ENCODE results near the gene NPRL2. TPM values are rescaled to one million over a fixed set of nuclear protein-coding genes. Genes with fewer than 3 reads are reported as not detected.

Gene NPRL2
- polyA plus RNA-seq, 1 donor: 17.6 TPM

DNA sequence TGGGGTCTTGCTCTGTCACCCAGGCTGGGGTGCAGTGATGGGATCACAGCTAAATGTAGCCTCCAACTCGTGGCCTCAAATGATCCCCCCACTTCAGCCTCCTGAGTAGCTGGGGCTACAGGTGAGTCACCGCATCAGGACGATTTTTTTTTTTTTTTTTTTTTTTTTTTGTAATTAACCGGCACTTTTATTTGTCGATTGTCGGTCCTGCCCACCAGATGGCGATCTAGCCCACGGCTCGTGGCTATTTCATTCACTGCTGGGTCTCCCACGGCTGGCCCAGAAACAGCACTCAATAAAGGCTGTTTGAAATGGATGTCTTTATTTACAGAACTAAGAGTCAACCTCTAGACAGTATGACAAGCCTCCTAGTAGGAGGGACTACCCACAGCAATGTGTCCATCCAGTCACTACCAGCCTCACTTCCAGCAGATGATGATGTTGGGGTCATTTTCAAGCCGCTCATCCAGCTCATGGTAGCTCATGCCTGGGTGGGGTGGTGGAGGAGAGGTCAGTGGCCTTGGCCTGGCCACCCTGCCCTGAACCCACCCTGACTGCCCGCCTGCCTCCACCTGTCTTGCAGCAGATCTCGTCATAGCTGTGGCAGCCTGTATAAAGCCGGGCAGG, 3.3 kb downstream of the NPRL2 start:
- peak; percentile 73 for DNase-seq

DNA sequence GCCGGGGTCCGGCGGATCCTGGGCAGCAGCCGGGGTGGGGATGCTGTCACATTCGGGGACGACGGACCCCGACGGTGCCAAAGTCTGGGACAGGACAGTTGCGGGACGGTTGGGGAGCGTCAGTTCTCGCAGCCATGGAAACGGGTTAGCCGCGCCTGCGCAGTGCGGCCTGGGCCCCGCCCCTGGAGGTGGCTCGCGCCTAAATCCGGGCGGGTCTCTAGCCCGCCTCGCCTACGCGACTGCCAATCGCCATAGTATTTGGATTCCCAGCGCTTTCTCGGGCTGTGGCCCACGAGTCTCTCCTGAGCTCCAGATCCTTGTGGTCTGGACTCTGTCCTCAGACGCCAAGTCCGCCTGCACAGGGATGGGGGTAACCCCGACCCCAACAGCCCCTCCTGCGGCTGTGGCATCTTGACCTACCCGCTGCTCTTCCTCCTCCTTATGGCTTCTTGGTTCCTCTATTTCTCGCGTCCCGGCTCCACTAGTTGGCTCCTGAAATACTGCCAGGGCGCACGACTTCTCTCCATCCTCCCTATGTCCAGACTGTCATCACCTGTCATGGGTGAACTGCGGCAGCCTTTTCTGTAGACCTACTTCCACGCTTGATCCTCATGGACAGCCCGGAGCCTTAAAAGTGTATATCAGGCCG, 4.9 kb downstream of the NPRL2 start, which contains the start of gene ZMYND10:
Gene ZMYND10 (minus strand): TSS at position 147 of the 649 bp plus-strand sequence. CDS start 153 bp downstream, outside the sequence.
- DNase-seq: no peak

- DNase-seq: no peak
Measured at GRCh38 chr3:50345008-50345407, 5.6 kb downstream of the NPRL2 start.

DNA sequence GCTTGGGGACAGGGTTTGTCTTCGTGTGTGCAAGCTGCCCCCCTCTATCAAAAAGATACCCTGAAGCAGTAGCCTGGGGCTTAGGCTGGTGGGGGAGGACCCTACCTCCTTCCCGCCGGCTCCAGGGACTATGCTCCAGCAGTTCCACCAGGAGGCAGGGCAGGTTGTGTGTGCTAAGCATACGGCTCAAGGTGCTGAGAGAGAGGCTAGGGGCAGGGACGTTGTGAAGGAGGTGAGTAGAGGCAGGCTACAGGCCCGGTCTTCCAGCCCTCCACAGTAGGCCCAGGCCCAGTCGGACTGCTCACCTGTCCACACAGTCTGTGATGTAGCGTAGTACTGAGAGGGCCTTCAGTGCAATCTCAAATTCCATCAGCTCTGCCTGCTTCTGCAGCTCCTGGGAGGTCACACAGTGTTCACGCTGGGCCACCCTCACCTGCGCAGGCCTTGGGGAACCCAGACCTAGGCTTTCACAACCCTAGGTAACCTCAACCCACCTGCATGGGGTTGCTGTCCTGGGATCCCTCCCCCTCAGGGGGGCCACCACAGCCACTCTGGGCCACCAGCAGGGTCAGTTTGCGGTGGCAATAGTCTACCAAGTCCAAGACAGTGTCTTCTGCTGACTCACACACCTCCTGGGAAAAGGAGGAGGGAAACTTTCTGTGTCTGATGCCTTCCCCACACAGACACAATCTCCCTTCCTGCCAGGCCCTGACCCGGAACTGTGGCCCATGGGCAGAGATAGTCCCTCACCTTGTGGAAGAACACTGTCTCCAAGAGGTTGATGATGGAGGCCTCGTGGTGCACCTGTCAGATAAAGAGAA, 7.6 kb downstream of the NPRL2 start:
- no peak for DNase-seq

- DNase-seq: no peak
Measured at GRCh38 chr3:50341996-50342650, 8.5 kb downstream of the NPRL2 start.

GRCh38 chr3:50341537-50341936, 9.0 kb downstream of the NPRL2 start:
- DNase-seq: no peak

GRCh38 chr3:50340448-50341329, 9.9 kb downstream of the NPRL2 start, which contains the start of gene RASSF1:
TSS of gene RASSF1 (minus strand) at chr3:50340836. CDS start at chr3:50340805, 31 bp downstream.
- DNase-seq: peak; percentile 91

DNA sequence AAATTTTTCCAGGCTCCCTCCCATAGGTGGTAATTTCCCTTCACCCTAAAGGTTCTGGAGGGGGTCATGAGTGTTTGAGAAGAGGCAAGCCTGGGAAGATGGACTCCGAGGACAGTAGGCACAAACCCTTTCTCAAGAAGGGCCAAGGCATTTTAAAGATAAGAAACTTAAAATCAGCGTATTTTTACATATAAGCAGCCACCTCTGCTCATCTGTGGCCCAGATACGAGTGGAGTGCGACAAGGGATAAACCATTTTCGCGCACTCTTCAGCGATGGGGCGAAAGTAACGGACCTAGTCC, 10.5 kb downstream of the NPRL2 start:
- no peak for DNase-seq

DNA sequence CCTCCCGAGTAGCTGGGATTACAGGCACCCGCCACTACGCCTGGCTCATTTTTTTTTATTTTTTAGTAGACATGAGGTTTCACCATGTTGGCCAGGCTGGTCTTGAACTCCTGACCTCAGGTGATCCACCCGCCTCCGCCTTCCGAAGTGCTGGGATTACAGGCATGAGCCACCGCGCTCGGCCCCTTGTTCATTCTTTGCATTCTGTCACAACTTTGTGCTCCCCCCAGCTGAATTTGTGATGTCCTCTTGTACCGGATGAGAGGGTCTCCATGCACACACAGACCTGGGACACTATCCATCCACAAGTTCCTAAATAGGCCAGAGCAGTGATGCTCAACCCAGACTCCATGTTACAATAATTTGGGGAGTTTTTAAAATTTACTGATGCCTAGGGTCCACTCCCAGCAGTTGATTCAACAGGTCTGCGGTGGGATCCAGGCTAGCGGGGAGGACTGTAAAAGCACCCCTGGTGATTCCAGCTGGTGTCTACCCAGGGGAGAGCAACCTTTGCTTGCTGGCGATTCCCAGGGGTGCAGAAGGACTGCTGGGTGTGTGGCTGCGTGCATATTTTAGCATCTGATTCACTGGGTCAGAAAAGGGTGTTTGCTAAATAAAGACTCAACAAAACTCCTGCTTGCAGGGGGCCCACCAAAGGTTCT, 11.0 kb downstream of the NPRL2 start:
- no peak for DNase-seq

DNA sequence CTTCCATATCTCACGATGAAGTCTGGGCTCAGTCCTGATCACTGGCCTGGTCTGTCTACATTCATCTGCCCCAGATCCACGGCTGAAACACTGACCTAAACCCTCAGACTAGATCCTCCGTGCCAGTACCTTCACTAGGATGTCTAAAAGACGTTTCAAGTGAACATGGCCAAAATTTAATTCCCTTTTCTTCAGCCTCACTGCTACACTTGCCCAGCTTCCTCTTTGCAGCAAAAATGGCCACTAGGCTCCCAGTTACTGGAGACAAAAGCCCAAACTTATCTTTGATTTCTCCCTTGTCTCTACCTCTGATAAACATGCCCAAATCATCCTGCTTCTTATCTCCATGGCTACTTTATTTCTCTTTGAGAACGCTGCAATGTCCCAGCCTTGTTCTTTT, 11.6 kb downstream of the NPRL2 start:
- no peak for DNase-seq

DNA sequence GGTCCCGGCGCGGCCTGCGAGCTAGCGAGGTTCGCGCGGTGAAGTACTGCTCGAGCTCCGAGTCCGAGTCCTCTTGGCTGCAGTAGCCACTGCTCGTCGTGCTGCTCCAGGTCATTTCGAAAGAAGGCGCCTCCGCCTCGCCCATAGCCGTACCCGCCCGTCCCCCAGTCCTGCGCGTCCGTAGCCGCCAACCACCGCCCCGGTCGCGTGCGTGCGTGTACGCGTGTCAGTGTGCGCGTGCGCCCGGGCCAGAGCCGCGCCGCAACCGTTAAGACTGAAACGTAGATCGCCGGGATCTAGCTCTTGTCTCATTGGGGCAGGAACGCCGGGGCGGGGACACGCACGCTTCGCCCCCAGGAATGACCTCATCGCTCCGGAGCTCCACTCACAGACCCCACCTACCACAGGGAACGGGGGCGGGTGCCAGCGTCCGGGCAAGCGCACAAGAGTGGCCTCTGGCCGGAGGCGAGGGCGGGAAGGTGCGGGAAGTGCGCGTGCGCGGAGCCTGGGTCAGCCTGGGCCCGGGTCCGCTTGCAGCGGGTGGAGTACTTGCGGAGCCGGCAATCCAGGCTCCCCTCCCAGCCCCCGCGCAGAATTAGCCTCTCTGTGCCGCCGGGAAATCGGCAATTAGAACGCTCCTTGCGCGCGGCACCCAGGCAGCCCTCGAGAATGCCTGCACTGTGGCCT, 13.3 kb downstream of the NPRL2 start:
- peak; percentile 99 for DNase-seq

DNA sequence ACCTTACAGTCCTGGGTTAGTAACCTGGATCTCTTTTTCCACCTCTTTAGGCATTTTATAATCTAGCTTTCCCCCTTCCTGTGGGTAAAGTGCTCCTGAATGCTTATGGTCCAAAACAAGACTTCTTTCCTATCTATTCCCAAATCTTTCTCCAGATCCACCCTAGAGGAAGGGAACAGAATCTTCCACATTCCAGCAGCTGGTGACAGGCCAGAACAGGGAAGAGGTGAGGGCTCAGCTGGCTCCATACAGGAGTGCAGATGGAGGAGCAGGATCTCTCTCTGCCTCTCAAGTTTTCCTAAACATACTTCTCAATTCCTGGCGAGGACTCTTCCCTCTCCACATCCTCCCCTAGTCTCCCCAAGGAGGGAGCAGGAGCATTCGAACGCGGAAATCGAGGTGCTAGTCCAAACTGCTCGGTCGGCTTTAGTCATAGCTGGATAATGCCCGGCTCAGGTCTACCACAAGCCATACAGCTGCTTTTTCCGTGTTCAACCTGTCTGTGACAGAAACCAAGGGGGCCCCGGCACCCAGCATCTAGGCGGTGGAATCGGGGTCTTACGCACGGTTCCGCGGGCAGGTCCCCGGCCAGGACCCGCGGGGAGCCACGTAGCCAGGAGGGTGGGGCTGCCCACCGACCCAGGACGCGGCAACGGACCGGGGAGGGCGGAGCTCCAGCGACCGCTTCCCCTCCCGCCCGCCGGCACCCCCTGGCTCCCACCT, 14.0 kb downstream of the NPRL2 start:
- DNase-seq: no peak

DNA sequence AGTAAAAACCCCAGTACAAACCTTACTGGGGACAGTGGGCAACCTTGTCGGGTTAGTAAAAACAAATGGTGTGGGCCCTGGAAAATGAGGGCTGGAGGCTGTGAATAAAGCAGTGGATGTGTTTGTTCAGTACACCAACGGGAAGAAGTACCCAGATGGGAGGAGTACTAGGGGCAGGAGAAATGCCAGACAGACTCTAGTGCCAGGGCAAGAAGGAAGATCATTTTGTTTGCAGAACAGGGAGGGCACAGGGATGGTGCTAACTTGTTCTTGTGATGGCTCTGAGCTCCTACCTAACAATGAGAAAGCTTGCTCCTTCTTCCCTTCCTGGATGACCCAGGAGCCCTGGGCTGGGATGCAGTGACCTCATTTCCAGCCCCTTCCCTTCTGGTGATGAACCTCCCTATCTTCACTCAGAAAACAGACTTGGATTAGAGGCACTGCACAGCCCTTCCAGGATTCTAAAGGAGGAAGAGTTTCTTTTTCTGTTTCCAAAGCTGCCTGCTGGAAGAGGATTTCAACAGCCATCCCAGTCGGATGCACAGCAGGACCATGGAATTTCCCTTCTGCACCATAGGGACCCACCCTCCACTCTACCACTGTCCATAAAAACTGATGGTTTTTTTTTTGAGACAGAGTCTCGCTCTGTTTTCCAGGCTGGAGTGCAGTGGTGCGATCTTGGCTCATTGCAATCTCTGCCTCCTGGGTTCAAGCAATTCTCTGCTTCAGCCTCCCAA, 16.1 kb downstream of the NPRL2 start:
- DNase-seq: no peak

DNA sequence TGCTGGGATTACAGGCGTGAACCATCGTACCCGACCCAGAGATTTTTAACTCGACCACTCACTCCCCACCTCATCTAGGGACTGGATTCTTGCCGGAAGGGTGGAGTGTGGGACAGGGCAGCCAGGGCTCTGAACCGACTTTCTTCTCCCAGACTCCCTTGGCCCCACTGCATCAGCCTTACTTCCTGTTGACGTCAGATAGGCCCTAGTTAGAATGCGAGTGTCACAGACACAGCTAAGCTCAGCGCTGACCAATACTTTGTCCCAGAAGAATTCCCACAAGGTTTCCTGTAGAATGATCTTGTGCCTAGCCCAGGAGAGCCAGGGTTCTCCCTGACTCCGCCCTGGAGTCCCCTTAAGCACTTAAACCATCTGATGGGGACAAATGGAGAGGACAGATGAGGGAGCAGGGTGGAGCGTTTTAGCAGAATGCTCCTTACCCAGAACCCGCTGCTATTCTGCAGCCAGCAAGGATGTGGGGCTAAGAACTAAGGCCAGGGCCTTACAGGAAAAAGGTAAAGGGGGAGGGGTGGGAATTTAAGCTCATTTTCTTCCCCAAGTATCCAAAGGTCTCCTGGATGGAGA, 16.7 kb downstream of the NPRL2 start:
- no peak for DNase-seq

GRCh38 chr3:50331364-50331907, 19.1 kb downstream of the NPRL2 start:
- DNase-seq: no peak

DNA sequence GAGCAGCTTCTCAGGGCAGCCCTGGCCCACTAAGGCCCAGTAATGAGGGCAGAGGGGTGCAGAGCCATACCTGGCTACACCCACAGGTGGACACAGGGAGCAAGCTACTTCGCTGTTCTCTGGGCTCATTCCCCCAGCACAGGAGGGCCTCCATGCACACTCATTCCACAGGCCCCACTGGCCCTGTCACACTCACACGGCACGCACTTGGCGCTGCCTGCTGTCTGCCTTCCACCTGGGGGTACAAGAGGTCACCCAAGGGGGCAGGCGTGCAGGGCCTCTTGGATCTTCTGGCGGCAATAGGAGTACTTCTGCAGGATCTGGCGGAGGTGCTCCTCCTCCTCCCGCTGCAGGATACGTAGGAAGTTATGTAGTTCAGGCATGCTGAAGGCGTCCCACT, 20.2 kb downstream of the NPRL2 start:
- DNase-seq: no peak

GRCh38 chr3:50327943-50328691, 22.5 kb downstream of the NPRL2 start, which contains the start of gene TUSC2:
TSS of gene TUSC2 (minus strand) at chr3:50328223. CDS start at chr3:50328099, 124 bp downstream.
- DNase-seq: peak; percentile 96

DNA sequence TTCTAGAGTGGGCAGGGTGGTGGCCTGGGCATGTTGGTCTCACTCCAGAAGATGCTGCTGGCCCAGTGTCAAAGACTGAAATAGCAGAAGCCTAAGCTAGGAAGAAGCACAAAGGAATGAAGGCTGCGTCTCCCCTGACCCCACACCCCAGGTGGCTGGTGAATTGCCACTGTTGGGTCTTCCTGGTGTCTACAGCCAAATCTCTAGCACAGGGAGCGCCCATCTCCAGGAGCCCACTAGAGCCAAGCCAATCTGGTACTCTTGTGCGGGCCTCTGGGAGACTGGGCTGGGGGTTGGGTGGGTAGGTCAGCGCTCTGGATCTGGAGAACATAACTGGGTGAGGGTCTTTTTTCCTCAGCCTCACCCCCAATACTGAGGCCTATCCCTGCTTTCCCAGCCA, 23.4 kb downstream of the NPRL2 start:
- DNase-seq: no peak

All from hindlimb muscle (tissue), 1 donor.